Liver (tissue), 9 donors: Measurements from ENCODE around the gene SMIM11. TPM values are rescaled to one million over a fixed set of nuclear protein-coding genes. Genes with fewer than 3 reads are reported as not detected.

ENCODE experiments used
- DNase-seq: peaks from one replicate; pipeline ENCODE4 v3.0.0-alpha.2; 2017; ENCODE audit warnings: low spot score
- H3K27ac ChIP-seq, 2 donors: one replicate each; pipeline ENCODE4 v1.7.0; 2013; ENCODE audit warnings: inconsistent platforms in 2 of 2, low read length in 2 of 2, control low read depth in 1 of 2, low read depth in 1 of 2, mild to moderate bottlenecking in 1 of 2
- H3K27me3 ChIP-seq, 4 donors: one replicate each; pipeline versions ENCODE4 v1.6.1 to v1.7.0; 2013; ENCODE audit warnings: low read length in 3 of 4, inconsistent platforms in 1 of 4, mild to moderate bottlenecking in 1 of 4, moderate library complexity in 1 of 4; ENCODE audit not compliant: control insufficient read depth in 4 of 4, insufficient read depth in 4 of 4
- H3K36me3 ChIP-seq, 4 donors: one replicate each; pipeline versions ENCODE4 v1.6.1 to v1.7.0; 2013; ENCODE audit warnings: low read length in 3 of 4, mild to moderate bottlenecking in 3 of 4, low read depth in 1 of 4, moderate library complexity in 1 of 4; ENCODE audit not compliant: control insufficient read depth in 4 of 4, insufficient read depth in 3 of 4
- H3K4me1 ChIP-seq, 4 donors: one replicate each; pipeline versions ENCODE4 v1.6.1 to v1.7.0; 2013; ENCODE audit warnings: low read length in 3 of 4, mild to moderate bottlenecking in 3 of 4, moderate library complexity in 1 of 4; ENCODE audit not compliant: control insufficient read depth in 4 of 4, insufficient read depth in 4 of 4
- H3K4me3 ChIP-seq, 3 donors: one replicate each; pipeline versions ENCODE4 v1.6.1 to v1.7.0; 2013; ENCODE audit warnings: low read length in 3 of 3, control low read depth in 1 of 3, low read depth in 1 of 3, mild to moderate bottlenecking in 1 of 3
- H3K9ac ChIP-seq, 2 donors: one replicate each; pipeline ENCODE4 v1.7.0; 2013; ENCODE audit warnings: low read length in 2 of 2, mild to moderate bottlenecking in 2 of 2, moderate library complexity in 2 of 2, control low read depth in 1 of 2, low read depth in 1 of 2
- H3K9me3 ChIP-seq, 4 donors: one replicate each; pipeline versions ENCODE4 v1.6.1 to v1.7.0; 2013; ENCODE audit warnings: low read length in 3 of 4; ENCODE audit not compliant: control insufficient read depth in 4 of 4
- EGR1 ChIP-seq, 2 donors: IDR thresholded peaks; 2 replicates each; pipeline ENCODE4 v1.6.1; 2016 to 2018; ENCODE audit warnings: antibody characterized with exemption in 2 of 2, low read depth in 2 of 2
- FOXA1 ChIP-seq: IDR thresholded peaks from 2 replicates; pipeline ENCODE4 v1.6.1; 2016; ENCODE audit warnings: antibody characterized with exemption
- FOXA2 ChIP-seq: IDR thresholded peaks from 2 replicates; pipeline ENCODE4 v1.6.1; 2016; ENCODE audit warnings: antibody characterized with exemption
- GABPA ChIP-seq, 2 donors: IDR thresholded peaks in 1 of 2; conservative IDR thresholded peaks in 1 of 2; 2 replicates each; pipeline ENCODE4 v1.6.1; 2016; ENCODE audit warnings: antibody characterized with exemption in 2 of 2, mild to moderate bottlenecking in 1 of 2, moderate library complexity in 1 of 2
- HNF4A ChIP-seq, 2 donors: conservative IDR thresholded peaks; 2 replicates each; pipeline ENCODE4 v1.6.1; 2016; ENCODE audit warnings: antibody characterized with exemption in 2 of 2, mild to moderate bottlenecking in 2 of 2
- HNF4G ChIP-seq: IDR thresholded peaks from 2 replicates; pipeline ENCODE4 v1.6.1; 2016; ENCODE audit warnings: antibody characterized with exemption
- JUND ChIP-seq, 2 donors: IDR thresholded peaks; 2 replicates each; pipeline ENCODE4 v1.6.1; 2016; ENCODE audit warnings: antibody characterized with exemption in 2 of 2
- NR2F2 ChIP-seq: IDR thresholded peaks from 2 replicates; pipeline ENCODE4 v1.6.1; 2016; ENCODE audit warnings: antibody characterized with exemption
- RAD21 ChIP-seq, 2 donors: IDR thresholded peaks; 2 replicates each; pipeline ENCODE4 v1.6.1; 2016; ENCODE audit warnings: antibody characterized with exemption in 2 of 2, mild to moderate bottlenecking in 2 of 2
- RXRA ChIP-seq, 2 donors: IDR thresholded peaks; 2 replicates each; pipeline ENCODE4 v1.6.1; 2017 to 2018; ENCODE audit warnings: antibody characterized with exemption in 2 of 2, mild to moderate bottlenecking in 1 of 2
- SP1 ChIP-seq: IDR thresholded peaks from 2 replicates; pipeline ENCODE4 v1.6.1; 2018; ENCODE audit warnings: antibody characterized with exemption, mild to moderate bottlenecking
- TAF1 ChIP-seq: conservative IDR thresholded peaks from 2 replicates; pipeline ENCODE4 v1.6.1; 2016; ENCODE audit warnings: antibody characterized with exemption, mild to moderate bottlenecking
- YY1 ChIP-seq: IDR thresholded peaks from 2 replicates; pipeline ENCODE4 v1.6.1; 2016; ENCODE audit warnings: antibody characterized with exemption, mild to moderate bottlenecking
- whole genome bisulfite sequencing: extraction: QIAGEN DNeasy Blood & Tissue Kit; methylation state at CpG from one replicate; pipeline ENCODE4 v1.1.7; 2013; 5-methylcytosine and 5-hydroxymethylcytosine counted together
- polyA plus RNA-seq, 2 donors: library from polyadenylated mRNA; stranded (reverse) in 1 of 2; unstranded in 1 of 2; fragments of 200-250 nt in 1 of 2; fragments of >200 nt in 1 of 2; fragmentation: Nextera tagmentation in 1 of 2; extraction: Ambion mirVana in 1 of 2; gene quantifications; one replicate each; pipeline versions ENCODE4 v1.2.1 to v1.2.3, GENCODE V29; 2013 to 2015
- total RNA-seq, 2 donors: library from RNA; depleted of rRNA; stranded (reverse); fragments of >200 nt; gene quantifications; one replicate each; pipeline ENCODE4 v1.2.3, GENCODE V29; 2014
- TF ChIP-seq, protein P1 (sequence below): fragments of 150-350 bp; IDR thresholded peaks from 2 replicates; pipeline ENCODE4 v1.5.1; 2017; ENCODE audit warnings: improper control_type of control experiment, low read depth, low read length; ENCODE audit not compliant: missing input control
- TF ChIP-seq, protein P2 (sequence below): IDR thresholded peaks from 2 replicates; pipeline ENCODE4 v1.6.1; 2016; ENCODE audit warnings: antibody characterized with exemption
- TF ChIP-seq, protein P3 (sequence below): IDR thresholded peaks from 2 replicates; pipeline ENCODE4 v1.6.1; 2016; ENCODE audit warnings: antibody characterized with exemption
- TF ChIP-seq, protein P4 (sequence below): IDR thresholded peaks from 2 replicates; pipeline ENCODE4 v1.6.1; 2016; ENCODE audit warnings: antibody characterized with exemption
- TF ChIP-seq, protein P5 (sequence below): IDR thresholded peaks from 2 replicates; pipeline ENCODE4 v1.6.1; 2016; ENCODE audit warnings: antibody characterized with exemption, mild to moderate bottlenecking
- donor health status: healthy.
- donor health status: healthy.
- donor health status: healthy.
- donor health status: healthy.
- donor health status: healthy.

The SMIM11 gene
- total and polyA plus RNA-seq, 4 donors, result 1.1 to 7.1 (median 5.6) TPM

DNA sequence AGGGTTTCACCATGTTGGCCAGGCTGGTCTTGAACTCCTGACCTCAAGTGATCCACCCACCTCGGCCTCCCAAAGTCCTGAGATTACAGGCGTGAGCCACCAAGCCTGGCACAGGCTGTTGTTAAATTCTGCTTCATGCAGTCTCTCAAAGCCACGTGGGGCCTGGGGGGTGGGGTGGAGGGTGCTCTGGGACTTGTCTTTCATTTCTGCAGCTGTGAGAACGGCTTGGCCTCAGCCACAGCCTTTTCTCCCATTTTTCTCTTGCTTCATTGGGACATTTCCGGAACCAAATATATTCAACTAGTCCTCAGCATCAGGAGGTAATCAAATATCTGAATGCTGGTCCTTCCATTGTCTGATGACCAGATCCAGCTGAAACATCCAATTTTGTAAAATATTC lies 39.1 kb upstream of the SMIM11 start:
- no peaks in the 10 kb centered on the region for H3K4me1 ChIP-seq
- H3K4me3 ChIP-seq, result no peak overlapping the region
- no peaks in the 10 kb centered on the region for H3K27me3 ChIP-seq
- 80% methylated on average over 5 of the region's 5 CpGs for WGBS
- H3K9me3 ChIP-seq, result no peaks in the 10 kb centered on the region
- H3K9ac ChIP-seq, result no peak overlapping the region
- H3K36me3 ChIP-seq, result no peaks in the 10 kb centered on the region
- TF ChIP-seq SP1 (no peak), JUND (IDR thresholded peaks at IDR 0.05) (no peak), TAF1 (no peak), RXRA (IDR thresholded peaks at IDR 0.05) (no peak), RAD21 (IDR thresholded peaks at IDR 0.05) (no peak), FOXA2 (no peak), EGR1 (IDR thresholded peaks at IDR 0.05; ENCODE audit: low read depth in 2 of 2) (no peak), NR2F2 (no peak), FOXA1 (no peak), HNF4G (no peak), GABPA (IDR thresholded peaks at IDR 0.05 in 1 of 2, conservative IDR thresholded peaks at IDR 0.05 in 1 of 2) (no peak), YY1 (no peak), HNF4A (conservative IDR thresholded peaks at IDR 0.05) (no peak)
- TF ChIP-seq, protein P1, sequence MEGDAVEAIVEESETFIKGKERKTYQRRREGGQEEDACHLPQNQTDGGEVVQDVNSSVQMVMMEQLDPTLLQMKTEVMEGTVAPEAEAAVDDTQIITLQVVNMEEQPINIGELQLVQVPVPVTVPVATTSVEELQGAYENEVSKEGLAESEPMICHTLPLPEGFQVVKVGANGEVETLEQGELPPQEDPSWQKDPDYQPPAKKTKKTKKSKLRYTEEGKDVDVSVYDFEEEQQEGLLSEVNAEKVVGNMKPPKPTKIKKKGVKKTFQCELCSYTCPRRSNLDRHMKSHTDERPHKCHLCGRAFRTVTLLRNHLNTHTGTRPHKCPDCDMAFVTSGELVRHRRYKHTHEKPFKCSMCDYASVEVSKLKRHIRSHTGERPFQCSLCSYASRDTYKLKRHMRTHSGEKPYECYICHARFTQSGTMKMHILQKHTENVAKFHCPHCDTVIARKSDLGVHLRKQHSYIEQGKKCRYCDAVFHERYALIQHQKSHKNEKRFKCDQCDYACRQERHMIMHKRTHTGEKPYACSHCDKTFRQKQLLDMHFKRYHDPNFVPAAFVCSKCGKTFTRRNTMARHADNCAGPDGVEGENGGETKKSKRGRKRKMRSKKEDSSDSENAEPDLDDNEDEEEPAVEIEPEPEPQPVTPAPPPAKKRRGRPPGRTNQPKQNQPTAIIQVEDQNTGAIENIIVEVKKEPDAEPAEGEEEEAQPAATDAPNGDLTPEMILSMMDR, result no peak
- TF ChIP-seq, protein P2, sequence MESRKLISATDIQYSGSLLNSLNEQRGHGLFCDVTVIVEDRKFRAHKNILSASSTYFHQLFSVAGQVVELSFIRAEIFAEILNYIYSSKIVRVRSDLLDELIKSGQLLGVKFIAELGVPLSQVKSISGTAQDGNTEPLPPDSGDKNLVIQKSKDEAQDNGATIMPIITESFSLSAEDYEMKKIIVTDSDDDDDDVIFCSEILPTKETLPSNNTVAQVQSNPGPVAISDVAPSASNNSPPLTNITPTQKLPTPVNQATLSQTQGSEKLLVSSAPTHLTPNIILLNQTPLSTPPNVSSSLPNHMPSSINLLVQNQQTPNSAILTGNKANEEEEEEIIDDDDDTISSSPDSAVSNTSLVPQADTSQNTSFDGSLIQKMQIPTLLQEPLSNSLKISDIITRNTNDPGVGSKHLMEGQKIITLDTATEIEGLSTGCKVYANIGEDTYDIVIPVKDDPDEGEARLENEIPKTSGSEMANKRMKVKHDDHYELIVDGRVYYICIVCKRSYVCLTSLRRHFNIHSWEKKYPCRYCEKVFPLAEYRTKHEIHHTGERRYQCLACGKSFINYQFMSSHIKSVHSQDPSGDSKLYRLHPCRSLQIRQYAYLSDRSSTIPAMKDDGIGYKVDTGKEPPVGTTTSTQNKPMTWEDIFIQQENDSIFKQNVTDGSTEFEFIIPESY, result no peak
- TF ChIP-seq, protein P3, sequence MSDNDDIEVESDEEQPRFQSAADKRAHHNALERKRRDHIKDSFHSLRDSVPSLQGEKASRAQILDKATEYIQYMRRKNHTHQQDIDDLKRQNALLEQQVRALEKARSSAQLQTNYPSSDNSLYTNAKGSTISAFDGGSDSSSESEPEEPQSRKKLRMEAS, result no peak
- TF ChIP-seq, protein P4, sequence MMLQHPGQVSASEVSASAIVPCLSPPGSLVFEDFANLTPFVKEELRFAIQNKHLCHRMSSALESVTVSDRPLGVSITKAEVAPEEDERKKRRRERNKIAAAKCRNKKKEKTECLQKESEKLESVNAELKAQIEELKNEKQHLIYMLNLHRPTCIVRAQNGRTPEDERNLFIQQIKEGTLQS, result no peak
- TF ChIP-seq, protein P5, sequence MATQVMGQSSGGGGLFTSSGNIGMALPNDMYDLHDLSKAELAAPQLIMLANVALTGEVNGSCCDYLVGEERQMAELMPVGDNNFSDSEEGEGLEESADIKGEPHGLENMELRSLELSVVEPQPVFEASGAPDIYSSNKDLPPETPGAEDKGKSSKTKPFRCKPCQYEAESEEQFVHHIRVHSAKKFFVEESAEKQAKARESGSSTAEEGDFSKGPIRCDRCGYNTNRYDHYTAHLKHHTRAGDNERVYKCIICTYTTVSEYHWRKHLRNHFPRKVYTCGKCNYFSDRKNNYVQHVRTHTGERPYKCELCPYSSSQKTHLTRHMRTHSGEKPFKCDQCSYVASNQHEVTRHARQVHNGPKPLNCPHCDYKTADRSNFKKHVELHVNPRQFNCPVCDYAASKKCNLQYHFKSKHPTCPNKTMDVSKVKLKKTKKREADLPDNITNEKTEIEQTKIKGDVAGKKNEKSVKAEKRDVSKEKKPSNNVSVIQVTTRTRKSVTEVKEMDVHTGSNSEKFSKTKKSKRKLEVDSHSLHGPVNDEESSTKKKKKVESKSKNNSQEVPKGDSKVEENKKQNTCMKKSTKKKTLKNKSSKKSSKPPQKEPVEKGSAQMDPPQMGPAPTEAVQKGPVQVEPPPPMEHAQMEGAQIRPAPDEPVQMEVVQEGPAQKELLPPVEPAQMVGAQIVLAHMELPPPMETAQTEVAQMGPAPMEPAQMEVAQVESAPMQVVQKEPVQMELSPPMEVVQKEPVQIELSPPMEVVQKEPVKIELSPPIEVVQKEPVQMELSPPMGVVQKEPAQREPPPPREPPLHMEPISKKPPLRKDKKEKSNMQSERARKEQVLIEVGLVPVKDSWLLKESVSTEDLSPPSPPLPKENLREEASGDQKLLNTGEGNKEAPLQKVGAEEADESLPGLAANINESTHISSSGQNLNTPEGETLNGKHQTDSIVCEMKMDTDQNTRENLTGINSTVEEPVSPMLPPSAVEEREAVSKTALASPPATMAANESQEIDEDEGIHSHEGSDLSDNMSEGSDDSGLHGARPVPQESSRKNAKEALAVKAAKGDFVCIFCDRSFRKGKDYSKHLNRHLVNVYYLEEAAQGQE, result no peak
- no peak for DNase-seq
- H3K27ac ChIP-seq, result no peak overlapping the region
